Measurements from ENCODE around the gene PHF21B.

PHF21B gene

DNA sequence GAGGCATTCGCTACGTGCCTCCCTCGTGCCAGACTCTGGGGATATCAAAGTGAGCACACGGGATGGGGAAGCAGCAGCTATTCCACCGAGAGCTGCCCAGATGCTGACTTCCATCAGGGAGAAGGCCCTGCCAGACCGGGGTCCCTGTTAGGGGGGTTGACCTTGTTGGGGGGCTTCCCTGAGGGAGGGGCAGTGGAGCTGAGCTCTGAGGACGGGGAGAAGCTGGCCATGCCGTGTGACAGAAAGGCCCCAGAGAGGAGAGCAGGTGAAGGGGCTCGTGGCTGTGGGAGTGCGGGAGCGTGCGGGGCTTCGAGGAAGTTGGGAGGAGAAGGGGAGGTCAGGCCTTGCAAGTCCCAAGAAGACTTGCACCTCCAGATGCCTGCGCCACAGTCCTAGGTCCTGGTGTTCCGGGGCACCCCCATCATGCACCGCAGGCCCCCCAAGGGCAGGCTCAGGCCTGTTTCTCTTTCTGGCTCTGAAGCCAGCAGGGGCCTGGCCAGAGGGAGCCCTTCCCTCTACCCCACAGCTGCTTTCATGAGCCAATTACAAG, 163.0 kb downstream of the PHF21B start:
- Histone ChIP-seq H3K4me3 (no peak overlapping the region), H3K27ac (no peak overlapping the region)
- no peak for DNase-seq (ENCODE audit: low spot score)
- TF ChIP-seq, protein P1, sequence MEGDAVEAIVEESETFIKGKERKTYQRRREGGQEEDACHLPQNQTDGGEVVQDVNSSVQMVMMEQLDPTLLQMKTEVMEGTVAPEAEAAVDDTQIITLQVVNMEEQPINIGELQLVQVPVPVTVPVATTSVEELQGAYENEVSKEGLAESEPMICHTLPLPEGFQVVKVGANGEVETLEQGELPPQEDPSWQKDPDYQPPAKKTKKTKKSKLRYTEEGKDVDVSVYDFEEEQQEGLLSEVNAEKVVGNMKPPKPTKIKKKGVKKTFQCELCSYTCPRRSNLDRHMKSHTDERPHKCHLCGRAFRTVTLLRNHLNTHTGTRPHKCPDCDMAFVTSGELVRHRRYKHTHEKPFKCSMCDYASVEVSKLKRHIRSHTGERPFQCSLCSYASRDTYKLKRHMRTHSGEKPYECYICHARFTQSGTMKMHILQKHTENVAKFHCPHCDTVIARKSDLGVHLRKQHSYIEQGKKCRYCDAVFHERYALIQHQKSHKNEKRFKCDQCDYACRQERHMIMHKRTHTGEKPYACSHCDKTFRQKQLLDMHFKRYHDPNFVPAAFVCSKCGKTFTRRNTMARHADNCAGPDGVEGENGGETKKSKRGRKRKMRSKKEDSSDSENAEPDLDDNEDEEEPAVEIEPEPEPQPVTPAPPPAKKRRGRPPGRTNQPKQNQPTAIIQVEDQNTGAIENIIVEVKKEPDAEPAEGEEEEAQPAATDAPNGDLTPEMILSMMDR (IDR thresholded peaks at IDR 0.05): no peak

DNA sequence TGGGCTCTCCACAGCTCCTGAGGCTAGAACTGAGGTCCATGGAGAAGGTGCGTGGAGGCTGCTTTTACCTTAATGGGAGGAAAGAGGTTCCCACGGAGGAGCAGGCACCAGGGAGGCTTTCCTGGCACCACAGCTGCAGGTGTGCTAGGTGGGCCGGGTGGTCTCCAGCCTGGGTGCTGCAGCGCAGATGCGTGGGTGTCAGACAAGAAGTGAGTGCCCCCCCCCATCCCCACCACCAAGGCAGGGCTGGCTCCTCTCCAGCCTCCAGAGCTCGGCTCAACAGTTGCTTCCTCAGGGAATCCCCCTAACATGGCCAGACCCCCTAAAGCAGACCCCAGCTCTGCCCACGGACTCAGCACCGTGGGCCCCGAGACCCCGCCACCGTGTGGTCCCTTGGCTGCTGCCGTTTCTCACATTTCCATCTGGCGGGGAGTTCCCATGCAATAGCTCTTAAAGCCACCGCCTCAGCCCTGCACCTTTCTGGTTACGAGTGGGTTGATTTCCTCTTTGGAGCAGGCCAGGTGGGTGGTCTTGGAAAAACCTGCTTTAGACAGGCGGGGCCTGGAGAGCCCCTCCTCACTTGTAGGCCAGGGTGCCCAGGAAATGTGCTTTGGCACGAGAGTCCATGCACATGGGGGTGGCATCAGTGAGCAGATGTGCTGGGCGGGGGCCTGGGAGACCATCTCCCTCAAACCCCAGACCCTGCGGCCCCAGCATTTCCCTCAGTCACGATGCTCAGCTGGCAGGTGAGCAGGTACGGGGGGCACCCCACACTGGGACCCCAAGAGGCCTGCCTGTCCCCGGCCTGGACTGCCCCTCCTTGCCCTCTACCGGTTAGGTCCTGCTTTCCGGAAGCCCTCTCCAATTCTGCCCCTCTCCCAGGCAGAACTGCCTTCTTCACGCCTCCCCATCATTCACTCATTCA, 163.7 kb downstream of the PHF21B start:
- no peak overlapping the region for H3K27ac ChIP-seq
- DNase-seq (ENCODE audit: low spot score): no peak
- TF ChIP-seq, protein P1 (IDR thresholded peaks at IDR 0.05): no peak
- no peak overlapping the region for H3K4me3 ChIP-seq

DNA sequence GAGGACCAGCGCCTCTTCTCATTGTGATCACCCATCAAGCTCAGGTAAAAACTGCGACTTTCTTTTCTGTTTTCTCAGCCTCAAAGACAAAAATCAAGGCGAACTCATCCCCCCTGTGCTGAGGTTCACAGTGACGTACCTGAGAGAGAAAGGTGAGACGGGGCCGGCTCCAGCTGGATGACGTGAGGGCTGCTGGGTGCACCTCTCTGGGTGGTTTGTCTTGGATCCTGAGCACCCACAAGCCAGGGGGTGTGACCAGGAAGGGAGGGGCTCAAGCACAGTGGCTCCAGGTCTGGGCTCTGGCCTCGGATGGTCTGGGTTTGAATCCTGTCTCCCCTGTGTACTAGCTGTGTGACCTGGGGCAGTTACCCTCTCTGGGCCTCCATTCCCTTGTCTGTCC, 164.6 kb downstream of the PHF21B start:
- H3K4me3 ChIP-seq: no peak overlapping the region
- TF ChIP-seq, protein P1 (IDR thresholded peaks at IDR 0.05): no peak
- DNase-seq (ENCODE audit: low spot score): no peak
- H3K27ac ChIP-seq: no peak overlapping the region

DNA sequence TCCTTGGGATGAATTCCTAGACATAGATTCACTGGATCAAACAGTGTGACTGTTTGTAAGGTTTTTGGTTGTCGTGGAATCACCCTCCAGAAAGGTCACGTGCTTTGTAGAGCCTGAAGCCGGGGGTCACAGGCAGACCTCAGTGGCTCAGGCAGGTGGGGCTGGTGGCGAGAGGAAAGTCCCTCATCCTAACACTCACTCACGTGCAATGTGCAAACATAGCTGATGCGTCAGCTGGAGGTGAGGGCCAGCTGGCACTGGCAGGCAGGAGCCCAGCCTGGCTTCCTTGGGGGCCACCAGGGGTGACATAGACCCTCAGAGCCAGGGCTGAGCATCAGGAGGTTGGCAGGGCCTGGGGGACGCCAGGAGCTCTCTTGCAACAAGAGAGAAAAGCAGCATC, 167.4 kb downstream of the PHF21B start:
- no peak for DNase-seq (ENCODE audit: low spot score)
- Histone ChIP-seq H3K27ac (no peak overlapping the region), H3K4me3 (no peak overlapping the region)
- TF ChIP-seq, protein P1 (IDR thresholded peaks at IDR 0.05): no peak

DNA sequence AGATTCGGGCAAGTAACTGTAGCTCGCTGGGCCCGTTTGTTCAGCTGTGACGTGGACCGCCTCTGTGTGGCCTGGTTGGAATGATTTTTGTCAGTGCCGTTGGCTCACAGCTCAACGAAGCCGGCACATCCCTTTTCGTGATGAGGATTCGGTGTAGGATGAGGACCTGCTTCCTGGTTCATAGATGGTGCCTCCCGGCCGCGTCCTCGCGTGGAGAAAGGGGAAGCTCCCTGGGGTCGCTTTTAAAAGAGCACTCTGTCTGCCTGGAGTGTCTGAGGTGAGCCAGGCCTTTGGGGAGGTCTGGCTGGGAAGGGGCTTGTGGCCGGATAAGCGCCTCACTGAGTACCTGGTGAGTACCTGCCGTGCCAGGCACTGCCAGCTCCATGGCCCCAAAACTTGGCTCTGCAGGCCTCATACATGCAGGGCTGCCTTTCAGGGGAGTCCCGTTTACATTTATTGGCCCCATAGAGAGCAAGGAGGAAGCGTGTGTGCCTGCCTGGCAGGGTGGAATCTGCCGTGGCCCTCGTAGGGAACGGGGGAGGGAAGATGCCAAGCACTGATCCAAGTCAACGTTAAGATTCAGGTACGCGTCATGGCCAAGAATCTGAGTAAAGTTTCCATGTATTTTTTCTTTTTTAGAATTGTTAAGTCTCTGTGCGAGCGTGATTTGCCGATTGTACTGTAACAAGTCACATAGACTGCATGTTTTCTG, 169.0 kb downstream of the PHF21B start:
- no peak for DNase-seq (ENCODE audit: low spot score)
- no peak overlapping the region for H3K4me3 ChIP-seq
- H3K27ac ChIP-seq: no peak overlapping the region
- TF ChIP-seq, protein P1 (IDR thresholded peaks at IDR 0.05): no peak

GRCh38 chr22:44839721-44840120, 170.1 kb downstream of the PHF21B start:
- no peak for DNase-seq (ENCODE audit: low spot score)
- Histone ChIP-seq H3K27ac (no peak overlapping the region), H3K4me3 (no peak overlapping the region)
- TF ChIP-seq, protein P1 (IDR thresholded peaks at IDR 0.05): no peak

Data from coronary artery (tissue), 2 donors.